Calu3 (cell line): ENCODE results near the gene KLC3. TPM values are rescaled to one million over a fixed set of nuclear protein-coding genes. Genes with fewer than 3 reads are reported as not detected.

Experiments used
- BruUV-seq: library from RNA; stranded (reverse); fragments of 400-500 nt; replicated peaks from 2 replicates; lab custom pipeline; 2021; lab: Mats Ljungman, UMichigan
- CTCF ChIA-PET: fragments of 300-600 bp; sonication (Branson Sonifier 250); formaldehyde crosslinking; loops from one replicate; lab custom pipeline; 2022; ENCODE audit warnings: antibody characterized with exemption; lab: Charles Lee
- DNase-seq: peaks from one replicate; pipeline ENCODE4 v3.0.0; 2022
- H3K27ac Mint-ChIP-seq: one replicate; pipeline ENCODE4 v1.8.0; 2022; ENCODE audit warnings: mixed read lengths; ENCODE audit not compliant: unreplicated experiment
- H3K27me3 Mint-ChIP-seq: one replicate; pipeline ENCODE4 v1.8.0; 2022; ENCODE audit warnings: mixed read lengths; ENCODE audit not compliant: unreplicated experiment
- H3K36me3 Mint-ChIP-seq: one replicate; pipeline ENCODE4 v1.8.0; 2022; ENCODE audit warnings: mild to moderate bottlenecking, moderate library complexity, mixed read lengths; ENCODE audit not compliant: insufficient read depth, unreplicated experiment
- H3K4me1 Mint-ChIP-seq: one replicate; pipeline ENCODE4 v1.8.0; 2022; ENCODE audit warnings: mild to moderate bottlenecking, low read depth, mixed read lengths; ENCODE audit not compliant: unreplicated experiment
- H3K4me3 Mint-ChIP-seq: one replicate; pipeline ENCODE4 v1.8.0; 2022; ENCODE audit warnings: mild to moderate bottlenecking, low read depth, moderate library complexity, mixed read lengths; ENCODE audit not compliant: unreplicated experiment
- H3K9me3 Mint-ChIP-seq: one replicate; pipeline ENCODE4 v1.8.0; 2022; ENCODE audit warnings: low read depth, mixed read lengths; ENCODE audit not compliant: unreplicated experiment
- intact Hi-C: fragments of 100-400 bp; cut with micrococcal nuclease; formaldehyde crosslinking; loops from one replicate; pipeline ENCODE4 v1.10.0; 2022; ENCODE audit not compliant: unreplicated experiment
- total RNA-seq: library from RNA; stranded (reverse); gene quantifications from 2 replicates; pipeline ENCODE4 v1.2.3, GENCODE V29; 2022
- TF ChIP-seq, protein P1 (sequence below): fragments of 200-600 bp; IDR thresholded peaks from one replicate; pipeline ENCODE4 v1.8.0; 2022; ENCODE audit warnings: antibody characterized with exemption; ENCODE audit not compliant: unreplicated experiment

Gene KLC3
- total RNA-seq, 1 experiment from 2014 or later: 3.3 TPM

DNA sequence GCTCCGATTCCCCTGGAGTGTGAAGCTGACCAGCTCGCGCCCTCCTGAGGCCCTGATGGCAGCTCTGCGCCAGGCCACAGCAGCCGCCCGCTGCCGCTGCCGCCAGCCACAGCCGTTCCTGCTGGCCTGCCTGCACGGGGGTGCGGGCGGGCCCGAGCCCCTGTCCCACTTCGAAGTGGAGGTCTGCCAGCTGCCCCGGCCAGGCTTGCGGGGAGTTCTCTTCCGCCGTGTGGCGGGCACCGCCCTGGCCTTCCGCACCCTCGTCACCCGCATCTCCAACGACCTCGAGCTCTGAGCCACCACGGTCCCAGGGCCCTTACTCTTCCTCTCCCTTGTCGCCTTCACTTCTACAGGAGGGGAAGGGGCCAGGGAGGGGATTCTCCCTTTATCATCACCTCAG is 38.1 kb upstream of the KLC3 start:
- no TSS peak for BruUV-seq
- no peak overlapping the region for H3K4me3 Mint-ChIP-seq
- CTCF ChIA-PET: interaction anchor here (0.5 kb wide), 1 partner anchor 90 kb away, joined by 3 read pairs; no protein-coding TSS in a partner anchor

DNA sequence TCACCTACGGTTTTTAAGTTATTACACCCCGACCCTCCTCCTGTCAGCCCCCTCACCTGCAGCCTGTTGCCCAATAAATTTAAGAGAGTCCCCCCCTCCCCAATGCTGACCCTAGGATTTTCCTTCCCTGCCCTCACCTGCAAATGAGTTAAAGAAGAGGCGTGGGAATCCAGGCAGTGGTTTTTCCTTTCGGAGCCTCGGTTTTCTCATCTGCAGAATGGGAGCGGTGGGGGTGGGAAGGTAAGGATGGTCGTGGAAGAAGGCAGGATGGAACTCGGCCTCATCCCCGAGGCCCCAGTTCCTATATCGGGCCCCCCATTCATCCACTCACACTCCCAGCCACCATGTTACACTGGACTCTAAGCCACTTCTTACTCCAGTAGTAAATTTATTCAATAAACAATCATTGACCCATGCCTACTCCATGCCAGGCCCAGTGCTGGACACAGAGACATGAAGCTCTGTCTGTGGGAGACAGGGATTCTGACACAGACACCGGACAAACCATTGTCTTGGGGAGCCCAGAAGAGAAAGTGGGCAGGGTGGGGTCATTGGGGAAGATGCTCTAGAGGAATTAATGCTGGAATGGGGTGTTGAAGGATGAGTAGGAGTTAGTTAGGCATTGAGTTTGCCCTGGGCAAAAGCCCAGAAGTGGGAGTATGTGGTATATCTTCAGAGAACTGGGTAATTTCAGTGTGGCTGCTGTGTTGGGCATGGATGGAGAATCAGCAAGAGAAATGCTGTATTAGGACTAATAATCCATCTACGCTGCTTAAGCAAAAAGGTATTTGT is 37.1 kb upstream of the KLC3 start:
- Mint-ChIP-seq H3K27me3 (peaks cover 40% of the 10 kb centered on the region), H3K4me3 (no peak overlapping the region), H3K4me1 (no peaks in the 10 kb centered on the region), H3K9me3 (no peaks in the 10 kb centered on the region), H3K27ac (no peak overlapping the region), H3K36me3 (peaks cover 26% of the 10 kb centered on the region)
- CTCF ChIA-PET: no interaction called here
- BruUV-seq: no TSS peak
- no peak for DNase-seq
- TF ChIP-seq, protein P1, sequence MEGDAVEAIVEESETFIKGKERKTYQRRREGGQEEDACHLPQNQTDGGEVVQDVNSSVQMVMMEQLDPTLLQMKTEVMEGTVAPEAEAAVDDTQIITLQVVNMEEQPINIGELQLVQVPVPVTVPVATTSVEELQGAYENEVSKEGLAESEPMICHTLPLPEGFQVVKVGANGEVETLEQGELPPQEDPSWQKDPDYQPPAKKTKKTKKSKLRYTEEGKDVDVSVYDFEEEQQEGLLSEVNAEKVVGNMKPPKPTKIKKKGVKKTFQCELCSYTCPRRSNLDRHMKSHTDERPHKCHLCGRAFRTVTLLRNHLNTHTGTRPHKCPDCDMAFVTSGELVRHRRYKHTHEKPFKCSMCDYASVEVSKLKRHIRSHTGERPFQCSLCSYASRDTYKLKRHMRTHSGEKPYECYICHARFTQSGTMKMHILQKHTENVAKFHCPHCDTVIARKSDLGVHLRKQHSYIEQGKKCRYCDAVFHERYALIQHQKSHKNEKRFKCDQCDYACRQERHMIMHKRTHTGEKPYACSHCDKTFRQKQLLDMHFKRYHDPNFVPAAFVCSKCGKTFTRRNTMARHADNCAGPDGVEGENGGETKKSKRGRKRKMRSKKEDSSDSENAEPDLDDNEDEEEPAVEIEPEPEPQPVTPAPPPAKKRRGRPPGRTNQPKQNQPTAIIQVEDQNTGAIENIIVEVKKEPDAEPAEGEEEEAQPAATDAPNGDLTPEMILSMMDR: no peak
- intact Hi-C loops: no loop called here

More for the DNA sequence above, 38.1 kb upstream of the KLC3 start:
- Mint-ChIP-seq H3K9me3 (no peaks in the 10 kb centered on the region), H3K27ac (no peak overlapping the region), H3K36me3 (peaks cover 31% of the 10 kb centered on the region), H3K4me1 (no peaks in the 10 kb centered on the region), H3K27me3 (peaks cover 38% of the 10 kb centered on the region)
- intact Hi-C loops: no loop called here
- DNase-seq: no peak
- TF ChIP-seq, protein P1: no peak

DNA sequence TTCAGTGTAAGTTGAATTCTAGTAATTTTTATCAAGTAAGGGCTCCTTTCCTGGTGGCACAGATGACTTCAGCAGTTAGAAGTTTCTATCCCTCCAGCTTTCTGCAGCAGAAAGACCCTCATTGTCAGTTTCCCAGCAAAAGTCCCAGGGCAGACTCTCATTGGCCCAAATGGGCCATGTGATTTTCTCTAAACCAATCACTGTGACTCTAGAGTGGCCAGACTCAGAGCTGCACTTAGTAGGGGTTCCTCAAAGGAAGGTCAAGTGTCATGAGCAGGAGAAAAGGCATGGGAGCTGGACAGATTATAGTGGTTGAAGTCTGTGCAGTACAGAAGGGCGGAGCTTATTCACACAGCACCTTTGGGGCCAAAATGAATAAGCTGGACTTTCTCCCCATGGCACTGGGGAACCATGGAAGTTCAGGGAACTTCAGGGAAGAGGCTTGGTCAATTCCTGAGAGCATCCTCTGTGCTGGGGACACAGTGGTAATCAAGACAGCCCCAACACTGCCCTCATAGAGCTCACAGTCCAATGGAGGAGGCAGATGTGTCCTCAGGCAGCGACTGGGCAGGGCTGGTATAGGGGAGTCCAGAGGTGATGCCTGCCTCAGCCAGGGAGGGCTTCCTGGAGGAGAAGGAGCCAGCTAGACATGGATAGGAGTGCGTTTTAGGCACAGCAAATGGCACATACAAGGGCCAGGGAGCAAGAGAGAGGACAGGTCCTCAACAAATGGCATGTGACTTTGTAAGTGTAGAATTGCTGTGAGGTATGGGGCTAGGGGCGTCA is 36.2 kb upstream of the KLC3 start:
- intact Hi-C loops: no loop called here
- DNase-seq: no peak
- Mint-ChIP-seq H3K4me3 (no peak overlapping the region), H3K4me1 (no peaks in the 10 kb centered on the region), H3K27me3 (peaks cover 40% of the 10 kb centered on the region), H3K36me3 (peaks cover 26% of the 10 kb centered on the region), H3K9me3 (no peaks in the 10 kb centered on the region), H3K27ac (no peak overlapping the region)
- no TSS peak for BruUV-seq
- CTCF ChIA-PET: no interaction called here
- TF ChIP-seq, protein P1: no peak

DNA sequence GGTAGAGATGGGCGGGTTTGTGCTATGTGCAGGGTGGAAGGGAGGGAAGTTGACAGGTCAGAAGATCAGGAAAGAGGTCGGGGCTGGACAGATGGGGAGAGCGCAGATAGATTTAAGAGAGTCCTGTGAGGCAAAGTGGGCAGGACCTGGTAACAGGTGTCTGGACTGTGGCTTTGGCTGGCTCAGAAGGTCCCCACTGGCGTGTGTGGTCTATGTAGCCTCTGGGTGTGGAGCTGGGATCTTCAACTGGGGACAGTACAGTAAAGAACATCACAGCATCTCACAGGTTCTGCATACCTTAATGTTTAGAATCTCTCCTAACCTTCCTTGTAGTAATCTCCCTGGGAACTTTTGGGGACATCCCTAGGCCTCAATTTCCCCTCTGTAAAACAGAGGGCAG is 35.5 kb upstream of the KLC3 start:
- TF ChIP-seq, protein P1: no peak
- H3K9me3 Mint-ChIP-seq: no peaks in the 10 kb centered on the region
- no TSS peak for BruUV-seq
- CTCF ChIA-PET: no interaction called here
- peaks cover 40% of the 10 kb centered on the region for H3K27me3 Mint-ChIP-seq
- H3K36me3 Mint-ChIP-seq: peaks cover 21% of the 10 kb centered on the region
- H3K4me3 Mint-ChIP-seq: no peak overlapping the region
- H3K4me1 Mint-ChIP-seq: no peaks in the 10 kb centered on the region
- intact Hi-C loops: no loop called here
- no peak for DNase-seq
- no peak overlapping the region for H3K27ac Mint-ChIP-seq
